Stimulated activated CD4-positive, alpha-beta T cell treated with anti-CD3 and anti-CD28 coated beads, Interleukin-4, amount 100 ng/mL, for 1 hour (primary cell): ENCODE measurements around the gene OSBPL10.
"Not testable (repeated sequence)": the region's sequence is repeated elsewhere in the genome, so short reads cannot be mapped to it uniquely, and the experiment has no call there.

ENCODE experiments used
- DNase-seq: peaks from one replicate; pipeline ENCODE4 v3.0.0-alpha.2; 2020

OSBPL10 gene, protein sequence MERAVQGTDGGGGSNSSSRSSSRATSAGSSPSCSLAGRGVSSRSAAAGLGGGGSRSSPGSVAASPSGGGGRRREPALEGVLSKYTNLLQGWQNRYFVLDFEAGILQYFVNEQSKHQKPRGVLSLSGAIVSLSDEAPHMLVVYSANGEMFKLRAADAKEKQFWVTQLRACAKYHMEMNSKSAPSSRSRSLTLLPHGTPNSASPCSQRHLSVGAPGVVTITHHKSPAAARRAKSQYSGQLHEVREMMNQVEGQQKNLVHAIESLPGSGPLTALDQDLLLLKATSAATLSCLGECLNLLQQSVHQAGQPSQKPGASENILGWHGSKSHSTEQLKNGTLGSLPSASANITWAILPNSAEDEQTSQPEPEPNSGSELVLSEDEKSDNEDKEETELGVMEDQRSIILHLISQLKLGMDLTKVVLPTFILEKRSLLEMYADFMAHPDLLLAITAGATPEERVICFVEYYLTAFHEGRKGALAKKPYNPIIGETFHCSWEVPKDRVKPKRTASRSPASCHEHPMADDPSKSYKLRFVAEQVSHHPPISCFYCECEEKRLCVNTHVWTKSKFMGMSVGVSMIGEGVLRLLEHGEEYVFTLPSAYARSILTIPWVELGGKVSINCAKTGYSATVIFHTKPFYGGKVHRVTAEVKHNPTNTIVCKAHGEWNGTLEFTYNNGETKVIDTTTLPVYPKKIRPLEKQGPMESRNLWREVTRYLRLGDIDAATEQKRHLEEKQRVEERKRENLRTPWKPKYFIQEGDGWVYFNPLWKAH

DNA sequence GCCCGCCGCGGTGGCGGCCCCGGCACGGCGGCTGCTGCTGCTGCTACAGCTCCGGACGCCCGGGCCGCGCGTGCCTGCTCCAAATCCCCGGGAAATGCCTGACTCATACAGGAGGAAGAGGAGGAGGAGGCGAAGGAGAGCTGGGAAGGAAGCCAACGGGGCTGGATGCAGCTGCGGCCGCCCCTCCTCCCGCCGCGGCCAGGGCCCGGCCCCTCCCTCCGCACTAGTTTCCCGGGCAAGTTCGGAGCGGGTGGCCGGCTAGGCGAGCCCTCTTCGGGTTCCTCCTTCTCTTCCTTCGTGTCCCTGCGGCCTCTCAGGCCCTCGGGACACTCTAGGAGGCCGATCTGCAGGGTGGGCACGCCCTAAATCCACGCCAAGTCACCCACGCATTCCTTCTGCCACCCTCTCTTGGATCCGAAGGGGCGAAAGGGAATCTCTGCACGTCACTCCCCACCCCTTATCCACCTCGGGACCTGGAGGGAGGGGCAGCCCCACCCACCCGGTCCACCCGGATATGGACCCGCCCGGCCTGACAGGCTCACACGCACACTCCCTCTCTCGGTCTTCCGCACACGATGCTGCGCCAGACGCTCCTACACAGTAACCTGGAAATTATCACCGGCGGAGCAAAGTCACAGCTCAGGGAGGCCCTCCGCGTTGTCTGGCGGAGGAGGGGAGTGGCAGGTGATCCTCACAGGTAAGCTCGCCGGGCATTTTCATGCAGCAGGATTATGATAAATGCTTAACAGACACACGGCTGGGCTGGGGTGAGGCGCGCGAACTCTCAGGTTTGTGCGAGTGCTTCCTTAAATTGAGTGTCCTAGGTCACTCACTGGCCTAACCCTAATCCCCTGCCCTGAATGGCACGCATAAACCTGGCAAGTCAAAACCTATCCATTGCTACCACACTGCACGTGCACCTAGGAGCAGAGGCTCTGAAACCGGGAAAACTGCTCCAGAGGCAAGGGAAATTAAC is at the start of gene OSBPL10, which contains the start of gene ZNF860:
TSS of gene OSBPL10 (minus strand) at position 57 of the 976 bp plus-strand sequence. CDS start 83 bp downstream, outside the sequence.
TSS of gene ZNF860 (plus strand) at position 545 of the 976 bp plus-strand sequence. CDS start 7,330 bp downstream, outside the sequence.
- DNase-seq, result peak; percentile 37

DNA sequence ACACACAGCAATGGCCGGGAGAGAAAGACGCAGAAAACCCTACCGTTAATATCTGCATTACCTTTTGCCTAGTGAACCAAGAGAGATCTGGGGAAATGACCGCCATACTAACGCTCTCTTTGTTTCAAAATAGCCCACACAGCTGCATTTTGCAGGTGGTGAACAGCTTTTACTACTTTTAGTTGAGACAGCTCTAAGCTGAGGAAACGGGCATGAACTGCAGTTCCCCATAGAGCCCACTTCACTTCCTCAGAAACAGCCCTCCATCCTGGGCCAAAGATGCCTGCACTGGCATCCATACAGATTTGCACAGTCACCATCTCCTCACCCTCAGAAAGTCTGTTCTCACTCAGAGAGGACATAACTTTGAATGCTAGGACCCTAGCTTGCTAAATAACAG is 45.5 kb upstream of the OSBPL10 start:
- DNase-seq, result no peak

DNA sequence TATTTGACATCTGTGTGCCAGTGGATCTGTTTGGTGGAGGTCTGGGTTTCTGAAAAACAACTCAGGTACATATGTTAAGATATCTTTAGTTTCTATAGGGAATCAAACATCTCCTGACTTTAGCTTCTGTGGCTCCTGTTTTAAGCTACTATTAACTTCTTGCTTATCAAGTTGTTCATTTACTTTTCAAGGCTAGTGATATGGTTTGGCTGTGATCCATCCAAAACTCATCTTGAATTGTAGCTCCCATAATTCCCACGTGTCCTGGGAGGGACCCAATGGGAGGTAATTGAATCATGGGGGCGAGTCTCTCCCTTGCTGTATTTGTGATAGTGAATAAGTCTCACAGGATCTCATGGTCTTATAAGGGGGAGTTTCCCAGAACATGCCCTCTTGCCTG is 41.9 kb upstream of the OSBPL10 start:
- no peak for DNase-seq

DNA sequence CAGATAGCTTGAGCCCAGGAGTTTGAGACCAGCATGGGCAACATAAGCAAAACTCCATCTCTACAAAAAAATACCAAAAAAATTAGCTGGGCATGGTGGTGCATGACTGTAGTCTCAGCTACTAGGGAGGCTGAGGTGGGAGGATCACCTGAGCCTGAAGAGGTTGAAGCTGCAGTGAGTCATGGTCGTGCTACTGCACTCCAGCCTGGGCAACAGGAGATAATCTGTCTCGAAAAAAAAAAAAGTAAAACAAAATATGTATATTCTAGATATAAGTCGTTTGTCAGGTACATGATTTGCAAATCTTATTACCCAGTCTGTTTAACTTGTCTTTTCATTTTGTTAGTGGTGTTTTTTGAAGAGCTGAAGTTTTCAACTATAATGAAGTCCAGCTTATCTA is 40.7 kb upstream of the OSBPL10 start:
- DNase-seq, result no peak

DNA sequence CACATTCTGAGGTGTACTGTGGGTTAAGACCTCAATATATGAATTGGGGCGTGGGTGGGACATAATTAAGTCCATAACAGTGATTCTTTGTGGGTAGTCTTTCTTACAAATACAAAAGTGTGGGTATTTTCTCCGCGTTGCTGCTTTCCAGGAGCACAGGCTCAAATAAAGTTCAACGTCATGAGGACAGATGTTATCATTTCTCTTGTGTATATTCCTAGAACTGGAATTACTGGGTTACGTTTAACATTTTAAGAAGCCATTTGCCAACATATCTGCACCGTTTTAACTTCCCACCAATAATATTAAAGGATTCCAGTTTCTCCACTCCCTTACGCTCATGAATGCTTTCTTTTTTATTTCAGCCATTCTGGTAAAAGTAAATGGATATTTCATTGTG is 40.1 kb upstream of the OSBPL10 start:
- DNase-seq, result no peak

DNA sequence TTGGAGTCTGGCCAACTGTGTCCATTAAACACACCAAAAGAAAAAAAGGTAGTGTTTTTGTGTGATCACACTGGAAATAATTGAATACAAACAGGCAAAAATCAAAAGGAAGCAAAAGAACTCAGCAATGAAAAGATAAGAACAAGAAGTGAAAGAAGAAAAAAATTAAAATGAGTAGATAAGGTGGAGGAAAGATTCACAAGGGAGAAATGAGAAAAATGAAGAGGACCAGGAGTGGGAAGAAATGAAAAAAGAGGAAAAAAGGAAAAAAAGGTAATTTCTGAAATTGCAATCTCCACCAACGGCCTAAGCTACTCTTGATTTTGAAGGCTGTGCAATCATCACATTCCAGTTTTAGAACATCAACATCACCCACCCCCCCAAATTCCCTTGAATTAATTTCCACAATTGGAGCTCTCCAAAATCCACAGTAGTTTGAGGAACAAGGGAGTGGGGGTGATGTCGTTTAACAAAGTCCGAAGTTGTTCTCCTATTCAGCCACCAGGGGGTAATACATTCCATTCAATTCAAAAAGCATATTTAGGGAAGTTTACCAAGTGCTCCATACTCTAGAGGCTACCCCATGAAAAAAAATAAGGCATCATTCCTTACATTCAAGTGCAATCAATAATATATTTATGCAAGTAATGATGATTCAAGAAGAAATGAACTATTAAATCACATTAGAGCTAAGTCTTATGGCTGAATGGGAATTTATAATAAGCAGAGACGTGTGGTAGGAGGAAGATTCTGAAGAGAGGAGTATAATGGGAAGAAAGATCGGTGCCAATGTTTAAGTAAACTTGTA is 37.9 kb upstream of the OSBPL10 start:
- DNase-seq, result no peak

DNA sequence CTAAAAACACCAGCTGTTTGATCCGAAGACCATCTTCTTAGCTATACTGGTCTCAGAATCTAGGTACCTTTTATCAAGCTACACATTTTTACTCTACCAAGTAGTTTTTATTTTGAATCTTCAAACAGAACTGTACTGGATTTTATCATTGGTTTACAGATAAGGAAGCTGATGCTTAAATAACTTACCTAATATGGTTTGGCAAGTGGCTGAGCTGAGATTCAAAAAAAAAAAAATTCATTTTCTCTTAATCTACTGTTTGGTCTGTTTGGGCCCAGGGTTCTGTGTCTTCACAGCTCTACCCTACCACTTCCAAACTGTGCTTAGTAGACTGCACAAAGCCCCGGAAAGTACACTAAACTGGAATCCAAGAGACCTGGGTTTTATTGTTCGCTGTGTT is 36.2 kb upstream of the OSBPL10 start:
- no peak for DNase-seq

DNA sequence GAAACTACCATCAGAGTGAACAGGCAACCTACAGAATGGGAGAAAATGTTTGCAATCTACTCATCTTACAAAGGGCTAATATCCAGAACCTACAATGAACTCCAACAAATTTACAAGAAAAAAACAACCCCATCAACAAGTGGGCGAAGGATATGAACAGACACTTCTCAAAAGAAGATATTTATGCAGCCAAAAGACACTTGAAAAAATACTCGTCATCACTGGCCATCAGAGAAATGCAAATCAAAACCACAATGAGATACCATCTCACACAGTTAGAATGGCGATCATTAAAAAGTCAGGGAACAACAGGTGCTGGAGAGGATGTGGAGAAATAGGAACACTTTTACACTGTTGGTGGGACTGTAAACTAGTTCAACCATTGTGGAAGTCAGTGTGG is 34.6 kb upstream of the OSBPL10 start:
- DNase-seq, result not testable (repeated sequence)

DNA sequence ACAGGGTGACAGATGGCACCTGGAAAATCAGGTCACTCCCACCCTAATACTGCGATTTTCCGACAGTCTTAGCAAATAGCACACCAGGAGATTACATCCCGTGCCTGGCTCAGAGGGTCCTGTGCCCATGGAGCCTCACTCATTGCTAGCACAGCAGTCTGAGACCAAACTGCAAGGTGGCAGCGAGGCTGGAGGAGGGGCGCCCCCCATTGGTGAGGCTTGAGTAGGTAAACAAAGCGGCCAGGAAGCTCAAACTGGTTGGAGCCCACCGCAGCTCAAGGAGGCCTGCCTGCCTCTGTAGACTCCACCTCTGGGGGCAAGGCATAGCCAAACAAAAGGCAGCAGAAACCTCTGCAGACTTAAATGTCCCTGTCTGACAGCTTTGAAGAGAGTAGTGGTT is 29.6 kb upstream of the OSBPL10 start:
- DNase-seq, result not testable (repeated sequence)

DNA sequence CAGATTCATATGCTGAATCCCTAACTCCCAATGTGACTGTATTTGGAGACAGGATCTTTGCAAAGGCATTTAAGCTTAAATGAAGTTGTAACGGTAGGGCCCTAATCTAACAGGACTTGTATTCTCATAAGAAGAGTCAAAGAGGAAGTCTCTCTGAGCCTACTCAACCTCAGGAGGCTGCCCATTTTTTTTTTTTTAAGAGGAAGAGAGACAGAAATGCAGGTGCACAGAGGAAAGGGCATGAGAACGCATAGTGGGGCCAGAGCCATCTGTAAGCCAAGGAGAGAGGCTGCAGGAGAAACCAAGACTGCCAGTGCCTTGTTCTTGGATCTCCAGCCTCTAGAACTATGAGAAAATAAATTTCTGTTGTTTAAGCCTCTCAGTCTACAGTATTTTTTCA is 28.9 kb upstream of the OSBPL10 start:
- DNase-seq, result no peak

DNA sequence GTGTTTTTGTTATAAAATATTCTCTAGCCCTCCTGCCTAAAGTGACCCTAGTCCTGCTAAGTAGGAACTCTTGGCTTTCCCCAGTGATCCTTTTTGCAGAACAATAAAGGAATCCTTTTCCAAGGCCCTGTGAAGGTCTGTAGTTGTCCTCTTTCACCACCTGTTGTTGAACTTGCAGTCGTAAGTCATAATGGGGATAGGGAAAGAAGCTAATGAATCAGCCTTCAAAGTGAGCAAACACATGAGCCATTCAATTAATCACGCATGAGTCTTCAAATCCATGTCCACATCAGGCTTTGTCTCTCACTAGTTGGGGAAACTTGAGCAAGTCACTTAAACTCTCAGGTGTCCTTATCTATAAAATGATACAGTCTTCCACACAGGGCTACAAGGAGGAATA is 28.0 kb upstream of the OSBPL10 start:
- DNase-seq, result no peak

DNA sequence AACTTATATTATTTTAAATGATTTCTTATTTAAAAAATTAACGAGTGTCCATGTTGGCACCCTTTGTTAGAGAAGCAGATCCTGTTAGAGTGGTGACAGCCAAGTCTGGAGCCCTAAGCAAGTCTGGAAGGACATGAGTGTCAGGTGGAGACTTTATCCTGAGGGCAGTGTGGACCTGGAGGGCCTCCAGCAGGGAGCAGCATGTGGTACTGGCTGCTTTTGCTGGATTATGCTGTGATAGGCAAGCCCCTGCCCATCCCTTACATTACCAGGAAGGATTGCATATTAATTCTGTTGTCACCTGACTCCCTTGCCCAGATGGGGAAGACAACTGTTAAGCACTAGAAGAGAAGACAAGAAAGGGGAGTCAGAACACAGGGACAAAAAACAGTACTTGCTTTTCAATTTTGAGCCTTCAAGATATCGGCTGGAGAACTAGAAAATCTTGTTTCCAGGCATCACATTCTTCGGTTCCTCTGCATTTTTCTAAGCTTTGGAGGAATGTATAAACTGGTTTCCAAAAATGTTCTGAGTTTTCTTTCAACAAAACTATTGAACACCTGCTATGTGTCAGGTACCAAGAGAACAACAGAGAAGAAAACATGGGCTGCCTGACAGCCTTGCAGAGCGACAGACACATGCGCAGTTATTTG is 23.2 kb upstream of the OSBPL10 start:
- DNase-seq, result no peak

DNA sequence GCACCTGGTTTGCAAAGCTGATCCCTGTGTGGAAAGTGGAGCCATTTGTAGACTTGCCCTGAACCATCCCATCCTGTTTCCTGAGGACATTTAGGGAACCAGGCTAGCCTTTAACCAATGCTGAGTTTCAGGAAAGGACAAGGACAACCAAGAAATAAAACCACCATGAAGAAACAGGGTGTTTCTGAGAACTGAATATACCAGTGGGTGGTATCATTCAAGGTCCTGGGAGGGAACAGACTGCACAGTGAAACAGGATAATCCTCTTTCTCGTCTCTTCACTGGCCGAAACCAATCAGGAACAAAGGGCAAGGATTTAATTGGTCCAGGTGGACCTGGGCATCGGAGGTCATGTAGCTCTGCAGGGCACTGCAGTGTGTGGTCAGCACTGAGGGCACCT is 22.3 kb upstream of the OSBPL10 start:
- DNase-seq, result no peak

DNA sequence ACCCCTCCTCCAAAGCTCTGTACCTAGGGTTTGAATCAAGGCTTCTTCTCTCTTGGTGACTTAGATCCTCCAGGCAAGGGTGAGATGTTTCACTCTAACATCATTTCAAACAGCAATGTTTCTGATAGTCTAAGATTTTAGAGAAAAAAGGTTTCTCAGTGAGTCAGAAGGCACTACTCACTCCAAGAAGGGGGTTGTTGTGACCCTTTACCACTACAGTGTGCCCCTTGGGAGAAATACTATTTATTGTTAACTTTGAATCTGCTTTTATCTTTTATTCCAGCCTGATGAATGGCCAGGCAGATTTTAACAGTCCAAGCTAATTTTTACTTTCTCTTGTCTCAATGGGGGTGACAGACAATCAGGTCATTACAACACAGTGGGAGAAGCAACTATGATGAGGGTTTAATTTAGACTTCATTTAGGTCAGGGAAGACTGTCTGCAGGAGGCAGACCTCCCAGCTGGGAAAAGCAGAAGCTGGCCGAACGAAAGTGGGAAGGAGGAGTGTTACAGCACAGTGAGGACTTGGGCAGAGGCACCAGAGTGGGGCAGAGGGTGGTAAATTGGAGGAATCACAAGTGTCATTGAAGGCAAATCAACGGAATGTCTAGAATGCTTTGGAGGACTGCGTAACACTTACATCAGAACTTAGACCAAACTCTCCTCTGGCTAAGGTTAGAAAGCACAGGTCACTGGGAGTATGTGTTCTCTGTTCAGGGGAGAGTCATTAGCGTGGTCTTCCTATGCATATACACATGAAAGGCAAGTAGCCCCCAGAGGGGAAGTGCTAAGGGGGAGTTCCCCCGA is 21.7 kb upstream of the OSBPL10 start:
- DNase-seq, result no peak

DNA sequence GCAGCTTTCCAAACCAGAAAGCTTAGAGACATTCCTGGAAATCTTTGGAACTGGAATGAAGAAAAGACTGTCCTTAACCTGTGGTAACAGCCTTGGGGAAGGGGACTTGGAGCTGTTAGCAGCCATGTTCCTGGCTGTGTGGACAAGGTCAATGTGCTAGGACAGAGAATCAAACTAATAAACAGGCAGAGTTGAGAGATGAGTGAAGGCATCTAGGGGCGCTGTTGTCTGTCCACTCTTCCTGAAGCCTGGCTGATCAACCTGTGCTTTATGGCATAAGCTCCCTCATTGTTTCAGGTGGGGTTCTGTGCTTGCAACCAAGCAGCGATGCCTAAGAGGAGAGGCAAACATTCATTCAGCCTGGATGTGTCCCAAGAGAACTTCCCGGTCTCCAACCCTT is 19.8 kb upstream of the OSBPL10 start:
- no peak for DNase-seq

DNA sequence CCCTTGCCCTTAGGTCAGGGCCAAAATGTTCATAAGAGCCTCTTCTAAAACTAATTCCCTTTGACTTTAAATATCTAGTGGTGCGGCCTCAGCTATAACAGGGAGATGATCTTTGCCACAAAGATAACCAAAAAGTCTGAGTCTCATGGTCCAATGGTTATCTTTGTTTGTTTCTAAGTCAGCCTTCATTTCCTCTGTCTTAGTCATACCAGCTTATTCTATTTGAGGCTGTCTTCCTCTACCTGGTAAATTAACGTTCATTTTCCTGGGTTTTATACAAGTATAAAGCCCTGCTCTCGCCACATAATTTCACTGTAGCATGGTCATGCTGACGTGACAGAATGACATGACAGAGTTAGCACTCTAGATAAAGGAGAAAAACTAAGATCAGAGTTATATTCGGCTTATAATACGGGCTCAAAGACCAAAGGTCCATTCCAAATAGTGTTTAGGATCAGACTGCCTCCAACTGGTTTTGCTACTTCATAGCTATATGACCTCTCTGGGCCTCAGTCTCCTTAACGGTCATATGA is 18.9 kb upstream of the OSBPL10 start:
- no peak for DNase-seq

DNA sequence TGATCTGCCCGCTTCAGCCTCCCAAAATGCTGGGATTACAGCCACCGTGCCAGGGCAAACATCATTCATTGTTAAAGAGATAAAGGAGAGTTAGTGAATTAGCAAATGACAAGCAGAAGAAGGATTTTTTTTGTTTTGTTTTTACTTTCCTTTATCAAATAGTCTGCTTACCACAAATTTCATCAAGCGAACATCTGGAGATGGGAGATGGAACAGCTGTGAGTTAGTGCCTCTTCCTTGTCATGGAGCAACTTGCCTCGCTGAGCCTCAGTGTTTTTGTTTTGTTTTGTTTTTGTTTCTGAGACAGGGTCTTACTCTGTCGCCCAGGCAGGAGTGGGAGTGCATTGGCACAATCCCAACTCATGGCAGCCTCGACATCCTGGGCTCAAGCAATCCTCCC is 16.4 kb upstream of the OSBPL10 start:
- no peak for DNase-seq

DNA sequence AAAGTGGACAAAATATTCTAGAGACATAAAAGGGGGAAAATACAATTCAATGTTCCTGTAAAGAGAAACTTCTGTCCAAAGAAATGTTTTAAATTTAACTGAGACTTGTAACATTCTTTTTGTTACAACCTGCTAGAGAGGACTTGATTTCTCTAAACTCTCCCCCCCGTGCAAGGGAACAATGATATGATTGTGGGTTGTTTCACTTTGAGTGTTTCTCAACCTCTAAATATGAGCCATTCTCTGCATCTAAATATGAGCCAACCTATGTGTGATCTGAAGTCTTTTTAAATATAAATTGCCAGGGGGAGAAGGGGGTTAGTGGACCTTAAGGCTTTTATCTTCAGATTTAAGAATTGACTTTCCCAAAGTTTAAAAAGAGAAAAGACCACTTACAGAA is 15.1 kb upstream of the OSBPL10 start:
- DNase-seq, result no peak

DNA sequence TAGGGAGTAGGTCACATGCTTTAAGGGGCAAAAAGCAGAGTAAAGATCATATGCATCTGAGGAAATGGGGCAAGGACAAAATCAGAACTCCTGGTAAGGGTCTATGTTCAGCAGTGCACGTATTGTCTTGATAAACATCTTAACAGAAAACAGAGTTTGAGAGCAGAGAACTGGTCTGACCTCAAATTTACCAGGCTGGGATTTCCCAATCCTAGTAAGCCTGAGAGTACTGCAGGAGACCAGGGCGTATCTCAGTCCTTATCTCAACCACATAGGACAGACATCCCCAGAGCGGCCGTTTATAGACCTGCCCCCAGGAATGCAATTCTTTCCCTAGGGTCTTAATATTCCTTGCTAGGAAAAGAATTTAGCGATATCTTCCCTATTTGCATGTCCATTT is 14.0 kb upstream of the OSBPL10 start:
- DNase-seq, result not testable (repeated sequence)

DNA sequence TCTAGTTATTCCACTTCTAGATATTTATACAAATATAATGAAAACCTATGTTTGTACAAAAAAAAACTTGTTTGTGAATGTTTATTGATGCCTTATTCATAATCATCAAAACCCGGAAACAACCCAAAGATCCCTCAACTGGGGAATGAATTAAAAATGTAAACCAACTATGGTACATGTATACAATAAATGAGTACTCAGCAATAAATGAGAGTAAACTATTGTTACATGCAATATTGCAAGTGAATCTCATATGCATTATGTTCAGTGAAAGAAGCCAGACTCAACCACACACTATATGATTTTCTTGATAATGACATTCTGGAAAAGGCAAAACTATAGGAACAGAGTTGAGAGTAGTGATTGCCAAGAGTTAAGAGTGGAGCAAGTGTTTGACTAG is 12.8 kb upstream of the OSBPL10 start:
- no peak for DNase-seq
